ENCODE data around the gene LMF1.

GRCh38 chr16:977081-977701, 6.4 kb upstream of the LMF1 start:
- TF ChIP-seq CTCF (IDR thresholded peaks at IDR 0.05) (no peak), EP300 (IDR thresholded peaks at IDR 0.05) (no peak), POLR2A (IDR thresholded peaks at IDR 0.05) (no peak), POLR2AphosphoS5 (IDR thresholded peaks at IDR 0.05) (no peak)
